ENCODE results near the gene TREML1. TPM values are rescaled to one million over a fixed set of nuclear protein-coding genes. Genes with fewer than 3 reads are reported as not detected.

The TREML1 gene
- total RNA-seq, 1 donor from 2014 or later, result not detected

GRCh38 chr6:41135062-41135832 is 18.9 kb downstream of the TREML1 start:
- Mint-ChIP-seq H3K27me3 (ENCODE audit: low read depth) (no peaks in the 10 kb centered on the region), H3K9me3 (no peaks in the 10 kb centered on the region), H3K4me1 (no peaks in the 10 kb centered on the region), H3K27ac (no peak overlapping the region), H3K4me3 (no peak overlapping the region), H3K36me3 (peaks cover 3% of the 10 kb centered on the region)
- DNase-seq (ENCODE audit: low spot score in 2 of 2, unreplicated experiment in 2 of 2), result no peak
- TF ChIP-seq, protein P1, sequence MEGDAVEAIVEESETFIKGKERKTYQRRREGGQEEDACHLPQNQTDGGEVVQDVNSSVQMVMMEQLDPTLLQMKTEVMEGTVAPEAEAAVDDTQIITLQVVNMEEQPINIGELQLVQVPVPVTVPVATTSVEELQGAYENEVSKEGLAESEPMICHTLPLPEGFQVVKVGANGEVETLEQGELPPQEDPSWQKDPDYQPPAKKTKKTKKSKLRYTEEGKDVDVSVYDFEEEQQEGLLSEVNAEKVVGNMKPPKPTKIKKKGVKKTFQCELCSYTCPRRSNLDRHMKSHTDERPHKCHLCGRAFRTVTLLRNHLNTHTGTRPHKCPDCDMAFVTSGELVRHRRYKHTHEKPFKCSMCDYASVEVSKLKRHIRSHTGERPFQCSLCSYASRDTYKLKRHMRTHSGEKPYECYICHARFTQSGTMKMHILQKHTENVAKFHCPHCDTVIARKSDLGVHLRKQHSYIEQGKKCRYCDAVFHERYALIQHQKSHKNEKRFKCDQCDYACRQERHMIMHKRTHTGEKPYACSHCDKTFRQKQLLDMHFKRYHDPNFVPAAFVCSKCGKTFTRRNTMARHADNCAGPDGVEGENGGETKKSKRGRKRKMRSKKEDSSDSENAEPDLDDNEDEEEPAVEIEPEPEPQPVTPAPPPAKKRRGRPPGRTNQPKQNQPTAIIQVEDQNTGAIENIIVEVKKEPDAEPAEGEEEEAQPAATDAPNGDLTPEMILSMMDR (IDR thresholded peaks at IDR 0.05; ENCODE audit: unreplicated experiment), result no peak

DNA sequence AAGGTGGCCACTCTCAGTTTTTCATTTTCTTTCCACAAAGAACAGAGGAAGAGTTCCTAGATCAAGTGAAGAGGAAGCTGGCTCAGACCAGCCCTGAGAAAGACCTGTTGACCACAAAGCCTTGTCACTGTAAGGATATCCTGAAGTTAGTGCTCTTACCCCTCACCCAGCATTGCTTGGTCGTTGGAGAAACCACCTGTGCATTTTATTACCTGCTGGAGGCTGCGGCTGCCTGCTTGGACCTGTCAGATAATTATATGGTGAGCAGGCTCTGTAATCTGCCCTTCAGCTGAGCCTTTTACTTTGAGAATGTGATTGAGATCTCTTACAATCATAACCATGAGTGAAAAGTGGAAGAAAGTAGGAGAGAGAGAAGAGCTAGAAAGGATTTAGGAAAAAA is 21.9 kb downstream of the TREML1 start:
- H3K27ac Mint-ChIP-seq, result no peak overlapping the region
- TF ChIP-seq, protein P1 (IDR thresholded peaks at IDR 0.05; ENCODE audit: unreplicated experiment), result no peak
- H3K36me3 Mint-ChIP-seq, result peaks cover 4% of the 10 kb centered on the region
- no peaks in the 10 kb centered on the region for H3K9me3 Mint-ChIP-seq
- DNase-seq (ENCODE audit: low spot score in 2 of 2, unreplicated experiment in 2 of 2), result no peak
- no peak overlapping the region for H3K4me3 Mint-ChIP-seq
- H3K4me1 Mint-ChIP-seq, result no peaks in the 10 kb centered on the region
- no peaks in the 10 kb centered on the region for H3K27me3 Mint-ChIP-seq (ENCODE audit: low read depth)

GRCh38 chr6:41125282-41125681 is 28.9 kb downstream of the TREML1 start:
- Mint-ChIP-seq H3K27ac (no peak overlapping the region), H3K27me3 (ENCODE audit: low read depth) (no peaks in the 10 kb centered on the region), H3K4me1 (no peaks in the 10 kb centered on the region), H3K9me3 (no peaks in the 10 kb centered on the region), H3K4me3 (no peak overlapping the region), H3K36me3 (peaks cover 15% of the 10 kb centered on the region)
- TF ChIP-seq, protein P1 (IDR thresholded peaks at IDR 0.05; ENCODE audit: unreplicated experiment), result no peak
- no peak for DNase-seq (ENCODE audit: low spot score in 2 of 2, unreplicated experiment in 2 of 2)

- H3K36me3 Mint-ChIP-seq, result peaks cover 14% of the 10 kb centered on the region
- no peak for DNase-seq (ENCODE audit: low spot score in 2 of 2, unreplicated experiment in 2 of 2)
- H3K9me3 Mint-ChIP-seq, result no peaks in the 10 kb centered on the region
- no peaks in the 10 kb centered on the region for H3K27me3 Mint-ChIP-seq (ENCODE audit: low read depth)
- no peak overlapping the region for H3K4me3 Mint-ChIP-seq
- no peaks in the 10 kb centered on the region for H3K4me1 Mint-ChIP-seq
- TF ChIP-seq, protein P1 (IDR thresholded peaks at IDR 0.05; ENCODE audit: unreplicated experiment), result no peak
- H3K27ac Mint-ChIP-seq, result no peak overlapping the region
Measured at GRCh38 chr6:41122918-41123317, 31.2 kb downstream of the TREML1 start.

DNA sequence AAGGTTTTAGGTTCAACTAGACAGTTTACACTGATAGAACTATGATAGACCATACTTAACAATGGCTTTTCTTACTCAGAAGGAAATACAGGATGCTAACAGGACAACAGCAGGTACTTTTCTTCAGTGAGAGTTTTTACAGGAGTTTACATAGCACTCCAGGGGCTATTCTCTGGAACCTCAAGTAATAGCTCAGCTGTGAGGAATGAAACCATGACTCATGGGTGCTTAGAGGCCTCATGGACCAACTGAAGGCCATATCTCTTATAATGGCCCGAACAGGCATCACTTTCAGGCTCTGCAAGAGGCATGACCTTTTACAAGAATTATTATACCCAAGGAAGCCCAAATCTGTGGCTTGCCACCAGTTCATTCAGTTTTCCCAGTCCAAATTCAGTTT is 31.8 kb downstream of the TREML1 start:
- Mint-ChIP-seq H3K27me3 (ENCODE audit: low read depth) (no peaks in the 10 kb centered on the region), H3K36me3 (peaks cover 12% of the 10 kb centered on the region), H3K4me1 (no peaks in the 10 kb centered on the region), H3K9me3 (no peaks in the 10 kb centered on the region), H3K4me3 (no peak overlapping the region), H3K27ac (no peak overlapping the region)
- TF ChIP-seq, protein P1 (IDR thresholded peaks at IDR 0.05; ENCODE audit: unreplicated experiment), result no peak
- DNase-seq (ENCODE audit: low spot score in 2 of 2, unreplicated experiment in 2 of 2), result no peak
